ENCODE measurements around the gene TAGLN.

Gene TAGLN

GRCh38 chr11:117199053-117199915, at the start of gene TAGLN:
TSS of gene TAGLN (plus strand) at chr11:117199370. CDS start at chr11:117203014, 3,644 bp downstream.
- DNase-seq (ENCODE audit: low read depth in 3 of 3): no peak

GRCh38 chr11:117152066-117152465, 47.1 kb upstream of the TAGLN start:
- no peak for DNase-seq (ENCODE audit: low read depth in 3 of 3)

- no peak for DNase-seq (ENCODE audit: low read depth in 3 of 3)
These were observed 44.7 kb upstream of the TAGLN start for GRCh38 chr11:117154468-117154867.

- DNase-seq (ENCODE audit: low read depth in 3 of 3): no peak
These were observed 41.7 kb upstream of the TAGLN start for GRCh38 chr11:117157507-117157906.

GRCh38 chr11:117159892-117160291, 39.3 kb upstream of the TAGLN start:
- DNase-seq (ENCODE audit: low read depth in 3 of 3): no peak

- DNase-seq (ENCODE audit: low read depth in 3 of 3): no peak
These were observed 38.3 kb upstream of the TAGLN start for GRCh38 chr11:117160826-117161225.

GRCh38 chr11:117166491-117166890, 32.7 kb upstream of the TAGLN start:
- no peak for DNase-seq (ENCODE audit: low read depth in 3 of 3)

GRCh38 chr11:117169736-117170135, 29.4 kb upstream of the TAGLN start:
- no peak for DNase-seq (ENCODE audit: low read depth in 3 of 3)

GRCh38 chr11:117170210-117170609, 29.0 kb upstream of the TAGLN start:
- DNase-seq (ENCODE audit: low read depth in 3 of 3): no peak

- no peak for DNase-seq (ENCODE audit: low read depth in 3 of 3)
These were observed 28.2 kb upstream of the TAGLN start for GRCh38 chr11:117171007-117171403.

GRCh38 chr11:117171404-117172061, 27.6 kb upstream of the TAGLN start:
- no peak for DNase-seq (ENCODE audit: low read depth in 3 of 3)

- DNase-seq (ENCODE audit: low read depth in 3 of 3): no peak
These were observed 26.3 kb upstream of the TAGLN start for GRCh38 chr11:117172724-117173421.

- no peak for DNase-seq (ENCODE audit: low read depth in 3 of 3)
These were observed 24.1 kb upstream of the TAGLN start for GRCh38 chr11:117175104-117175503.

GRCh38 chr11:117175781-117176180, 23.4 kb upstream of the TAGLN start:
- DNase-seq (ENCODE audit: low read depth in 3 of 3): no peak

GRCh38 chr11:117176186-117176585, 23.0 kb upstream of the TAGLN start:
- DNase-seq (ENCODE audit: low read depth in 3 of 3): no peak

- DNase-seq (ENCODE audit: low read depth in 3 of 3): no peak
These were observed 21.5 kb upstream of the TAGLN start for GRCh38 chr11:117177534-117178209.

- peak; percentile 75 to 89 (median 83) for DNase-seq (ENCODE audit: low read depth in 3 of 3)
These were observed 20.7 kb upstream of the TAGLN start, which contains the start of gene SIDT2 for GRCh38 chr11:117178210-117179034. TSS of gene SIDT2 (plus strand) at chr11:117178743. CDS start at chr11:117179264, 521 bp downstream.

GRCh38 chr11:117179048-117179999, 19.8 kb upstream of the TAGLN start:
- peak in 2 of 3 experiments; percentile 8 to 35 for DNase-seq (ENCODE audit: low read depth in 3 of 3)

GRCh38 chr11:117180020-117180419, 19.1 kb upstream of the TAGLN start:
- no peak for DNase-seq (ENCODE audit: low read depth in 3 of 3)

Data from stimulated activated CD4-positive, alpha-beta T cell treated with anti-CD3 and anti-CD28 coated beads, TNF-alpha, amount 100 ng/mL, for 24 hours (primary cell).